Vein endothelial cell (primary cell): ENCODE measurements around the gene TMEM205. TPM values are rescaled to one million over a fixed set of nuclear protein-coding genes. Genes with fewer than 3 reads are reported as not detected.

Experiments used
- total RNA-seq: library from RNA; depleted of rRNA; stranded (reverse); fragments of >200 nt; gene quantifications from 2 replicates; pipeline ENCODE4 v1.2.3, GENCODE V29; 2012

The TMEM205 gene
- 101 and 136 TPM in 2 replicates for total RNA-seq

GRCh38 chr19:11346104-11346940, at the start of gene TMEM205, which contains the start of gene CCDC159:
TMEM205 (minus strand) TSS chr19:11346268; CDS start chr19:11345619, 649 bp downstream.
CCDC159 (plus strand) TSS chr19:11346519; CDS start chr19:11346607, 88 bp downstream.

DNA sequence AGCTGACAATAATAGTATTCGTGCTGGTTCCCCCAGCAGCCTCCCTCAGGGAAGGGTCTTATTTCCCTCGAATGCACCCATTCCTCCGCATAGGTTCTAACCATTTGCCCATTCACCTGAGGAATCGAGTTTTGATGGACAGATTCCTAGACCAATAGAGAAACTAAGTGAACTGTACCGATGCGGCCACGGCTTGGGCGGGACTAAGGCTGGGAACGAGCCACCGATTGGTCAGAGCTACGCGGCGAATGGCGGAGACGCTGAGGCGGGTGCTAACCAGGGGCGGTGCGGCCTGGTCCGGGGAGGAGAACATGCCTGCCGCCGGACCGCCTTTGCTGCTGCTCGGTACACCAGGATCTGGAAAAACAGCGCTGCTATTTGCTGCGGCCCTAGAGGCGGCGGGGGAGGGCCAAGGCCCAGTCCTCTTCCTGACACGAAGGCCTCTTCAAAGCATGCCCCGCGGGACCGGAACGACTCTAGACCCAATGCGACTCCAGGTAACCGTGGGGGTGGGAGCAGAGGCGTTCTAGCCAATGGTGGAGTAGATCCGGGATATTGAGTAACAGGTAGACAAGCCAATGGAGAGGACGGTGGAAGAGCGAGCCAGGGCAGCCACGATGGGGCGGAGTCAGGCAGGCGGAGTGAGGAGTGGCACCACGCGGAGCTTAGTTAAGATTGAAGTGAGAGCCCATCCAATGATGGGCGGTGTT, 28.5 kb upstream of the TMEM205 start, which contains the start of gene SWSAP1:
TSS of gene SWSAP1 (plus strand) at position 234 of the 710 bp plus-strand sequence. CDS start at position 249, 15 bp downstream.

GRCh38 chr19:11355160-11356073, 9.3 kb upstream of the TMEM205 start, which contains the start of gene PLPPR2:
PLPPR2 (plus strand) TSS chr19:11355432; CDS start chr19:11357674, 2,242 bp downstream.

GRCh38 chr19:11339254-11340098, 6.6 kb downstream of the TMEM205 start, which contains the start of gene RAB3D:
RAB3D (minus strand) TSS chr19:11339657; CDS start chr19:11337399, 2,258 bp downstream.

DNA sequence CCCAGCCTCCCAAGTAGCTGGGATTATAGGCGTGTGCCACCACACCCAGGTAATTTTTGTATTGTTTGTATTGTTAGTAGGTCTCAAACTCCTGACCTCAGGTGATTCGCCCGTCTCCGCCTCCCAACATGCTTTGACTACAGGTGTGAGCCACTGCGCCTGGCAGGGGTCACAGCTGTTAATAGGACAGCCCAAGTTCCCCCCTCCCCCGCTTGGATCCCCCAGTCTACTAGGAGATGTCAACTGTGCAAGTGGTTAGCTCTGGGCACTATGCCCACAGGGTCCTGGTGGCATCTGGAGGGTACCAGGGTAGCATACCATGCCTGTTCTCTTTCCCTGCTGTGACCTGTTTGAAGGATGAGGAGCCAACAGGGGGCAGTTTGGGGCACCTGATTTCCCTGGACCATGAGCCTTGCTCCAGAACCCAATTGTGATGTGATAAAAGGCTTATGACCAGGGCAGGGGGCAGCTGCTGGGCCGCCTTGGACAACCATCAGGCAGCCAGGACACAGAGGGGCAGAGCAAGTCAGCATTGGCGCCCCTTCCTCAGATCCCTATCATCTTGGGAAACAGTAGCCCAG, 50.3 kb downstream of the TMEM205 start, which contains the start of gene TSPAN16:
TSS of gene TSPAN16 (plus strand) at position 496 of the 581 bp plus-strand sequence. CDS start 138 bp downstream, outside the sequence.

Other genes starting within 250 kb of the TMEM205 start
- gene SPC24, start 190.5 kb downstream of the TMEM205 start, total RNA-seq = 24.5 and 47.7 TPM in 2 replicates
- 72.2 and 91.8 TPM in 2 replicates for gene KANK2, start 148.7 kb downstream of the TMEM205 start, total RNA-seq
- gene ANGPTL8, start 106.6 kb downstream of the TMEM205 start, total RNA-seq = not detected in 2 replicates
- gene DOCK6, start 83.7 kb downstream of the TMEM205 start, total RNA-seq = 141 and 170 TPM in 2 replicates
- not detected in 2 replicates for gene TSPAN16, start 50.1 kb downstream of the TMEM205 start, total RNA-seq
- gene RAB3D, start 6.6 kb downstream of the TMEM205 start, total RNA-seq = 52.0 and 59.1 TPM in 2 replicates
- gene CCDC159, start 251 bp upstream of the TMEM205 start, total RNA-seq = 12.4 and 12.6 TPM in 2 replicates
- gene PLPPR2, start 9.2 kb upstream of the TMEM205 start, total RNA-seq = 20.1 and 20.3 TPM in 2 replicates
- 1.7 and 2.3 TPM in 2 replicates for gene SWSAP1, start 28.4 kb upstream of the TMEM205 start, total RNA-seq
- gene EPOR, start 38.0 kb upstream of the TMEM205 start, total RNA-seq = 10.0 and 10.1 TPM in 2 replicates
- gene RGL3, start 73.0 kb upstream of the TMEM205 start, total RNA-seq = 0.86 and 3.9 TPM in 2 replicates
- gene ODAD3, start 88.9 kb upstream of the TMEM205 start, total RNA-seq = 0.19 TPM in 1 of 2 replicates, not detected in the other
- 116 and 144 TPM in 2 replicates for gene PRKCSH, start 89.4 kb upstream of the TMEM205 start, total RNA-seq
- gene ELAVL3, start 134.8 kb upstream of the TMEM205 start, total RNA-seq = under 0.01 TPM in 1 of 2 replicates, not detected in the other
- 5.4 and 7.5 TPM in 2 replicates for gene ZNF653, start 159.6 kb upstream of the TMEM205 start, total RNA-seq
- 24.6 and 35.6 TPM in 2 replicates for gene ECSIT, start 182.9 kb upstream of the TMEM205 start, total RNA-seq
- gene CNN1, start 192.6 kb upstream of the TMEM205 start, total RNA-seq = not detected in 2 replicates
- gene ELOF1, start 213.0 kb upstream of the TMEM205 start, total RNA-seq = 35.0 and 43.4 TPM in 2 replicates
- under 0.01 TPM in 1 of 2 replicates, not detected in the other for gene ACP5, start 231.4 kb upstream of the TMEM205 start, total RNA-seq